Chondrocyte (in vitro differentiated cells): ENCODE measurements around the gene PF4V1. TPM values are rescaled to one million over a fixed set of nuclear protein-coding genes. Genes with fewer than 3 reads are reported as not detected.

ENCODE experiments used
- DNase-seq: peaks from one replicate; pipeline ENCODE4 v3.0.0; 2021; ENCODE audit warnings: mixed read lengths, low spot score
- H3K27ac Mint-ChIP-seq: one replicate; pipeline ENCODE4 v1.8.0; 2021; ENCODE audit warnings: mild to moderate bottlenecking, moderate library complexity, mixed read lengths; ENCODE audit not compliant: unreplicated experiment
- H3K27me3 Mint-ChIP-seq: 2 replicates; pipeline ENCODE4 v1.8.0; 2021; ENCODE audit warnings: low read depth, mixed read lengths
- H3K36me3 Mint-ChIP-seq: 2 replicates; pipeline ENCODE4 v1.8.0; 2021; ENCODE audit warnings: low read depth, mixed read lengths
- H3K4me1 Mint-ChIP-seq: 2 replicates; pipeline ENCODE4 v1.8.0; 2021; ENCODE audit warnings: low read depth, mild to moderate bottlenecking, mixed read lengths
- H3K4me3 Mint-ChIP-seq: one replicate; pipeline ENCODE4 v1.8.0; 2021; ENCODE audit warnings: mild to moderate bottlenecking, moderate library complexity, mixed read lengths; ENCODE audit not compliant: unreplicated experiment
- H3K9me3 Mint-ChIP-seq: 2 replicates; pipeline ENCODE4 v1.8.0; 2021; ENCODE audit warnings: low read depth, mixed read lengths
- CTCF ChIP-seq: fragments of 200-600 bp; sonication (generic); IDR thresholded peaks from 2 replicates; pipeline ENCODE4 v1.5.0; 2021; ENCODE audit warnings: antibody characterized with exemption, mild to moderate bottlenecking, moderate library complexity
- long read RNA-seq: library from polyadenylated mRNA; stranded (forward); transcript quantifications from one replicate; pipeline ENCODE4 v2.0.0, GENCODE V29; 2021
- total RNA-seq: library from RNA; stranded (reverse); gene quantifications from 3 replicates; pipeline ENCODE4 v1.2.1, GENCODE V29; 2021

PF4V1 gene
- total RNA-seq: not detected in 3 replicates
- long read RNA-seq: 0 reads

- no peak for TF ChIP-seq CTCF
- H3K4me1 Mint-ChIP-seq: peaks cover 24% of the 10 kb centered on the region
- no peaks in the 10 kb centered on the region for H3K9me3 Mint-ChIP-seq
- peaks cover 13% of the 10 kb centered on the region for H3K27me3 Mint-ChIP-seq
- no peak within 1 kb of the TSS for H3K4me3 Mint-ChIP-seq
- peak; percentile 84 for DNase-seq
- H3K27ac Mint-ChIP-seq: no peak within 1 kb of the TSS
- H3K36me3 Mint-ChIP-seq: peaks cover 2% of the 10 kb centered on the region
Measured at GRCh38 chr4:73853246-73853704, at the start of gene PF4V1. Gene PF4V1, plus strand, starts transcription at chr4:73853296. Its CDS starts 67 bp downstream, at chr4:73853363.

- H3K9me3 Mint-ChIP-seq: peaks cover 5% of the 10 kb centered on the region
- H3K36me3 Mint-ChIP-seq: peaks cover 3% of the 10 kb centered on the region
- no peak overlapping the region for H3K4me3 Mint-ChIP-seq
- H3K27me3 Mint-ChIP-seq: peaks cover 54% of the 10 kb centered on the region
- no peak overlapping the region for H3K27ac Mint-ChIP-seq
- H3K4me1 Mint-ChIP-seq: no peaks in the 10 kb centered on the region
- no peak for TF ChIP-seq CTCF
- DNase-seq: no peak
Measured at GRCh38 chr4:73810191-73810590, 42.9 kb upstream of the PF4V1 start.

GRCh38 chr4:73811841-73812240 is 41.3 kb upstream of the PF4V1 start:
- TF ChIP-seq CTCF: no peak
- no peak overlapping the region for H3K4me3 Mint-ChIP-seq
- H3K27ac Mint-ChIP-seq: no peak overlapping the region
- H3K4me1 Mint-ChIP-seq: peaks cover 6% of the 10 kb centered on the region
- peaks cover 39% of the 10 kb centered on the region for H3K27me3 Mint-ChIP-seq
- no peaks in the 10 kb centered on the region for H3K9me3 Mint-ChIP-seq
- no peaks in the 10 kb centered on the region for H3K36me3 Mint-ChIP-seq
- DNase-seq: no peak

GRCh38 chr4:73814679-73815078 is 38.4 kb upstream of the PF4V1 start:
- Mint-ChIP-seq H3K27ac (no peak overlapping the region), H3K36me3 (no peaks in the 10 kb centered on the region), H3K27me3 (peaks cover 15% of the 10 kb centered on the region), H3K4me1 (peaks cover 14% of the 10 kb centered on the region), H3K9me3 (no peaks in the 10 kb centered on the region), H3K4me3 (no peak overlapping the region)
- no peak for DNase-seq
- TF ChIP-seq CTCF: no peak

- Mint-ChIP-seq H3K4me3 (no peak overlapping the region), H3K36me3 (no peaks in the 10 kb centered on the region), H3K9me3 (no peaks in the 10 kb centered on the region), H3K4me1 (peaks cover 14% of the 10 kb centered on the region), H3K27me3 (peaks cover 13% of the 10 kb centered on the region), H3K27ac (no peak overlapping the region)
- no peak for DNase-seq
- no peak for TF ChIP-seq CTCF
Measured at GRCh38 chr4:73815145-73815544, 38.0 kb upstream of the PF4V1 start.
